H1 (cell line): ENCODE data around the gene C6orf136. TPM values are rescaled to one million over a fixed set of nuclear protein-coding genes. Genes with fewer than 3 reads are reported as not detected.

Experiments
- CHD7 ChIP-seq: fragments of 300-600 bp; sonication (generic); IDR thresholded peaks from 2 replicates; pipeline ENCODE4 v1.7.1; 2012; ENCODE audit warnings: low read length, moderate library complexity, mild to moderate bottlenecking, inconsistent platforms; ENCODE audit not compliant: insufficient replicate concordance
- polyA plus RNA-seq, 7 experiments: library from polyadenylated mRNA; depleted of rRNA in 3 of 7; stranded (reverse) in 5 of 7; unstranded in 2 of 7; fragments of >200 nt in 5 of 7; fragments of 200-250 nt in 2 of 7; gene quantifications; 1 replicate in 5 of 7; 2 replicates in 1 of 7; 4 replicates in 1 of 7; pipeline versions ENCODE4 v1.2.1 to v1.2.3, GENCODE V29; 2011 to 2013; ENCODE audit warnings: missing spikeins in 2 of 7, mixed read lengths in 2 of 7
- total RNA-seq: library from RNA; stranded (reverse); fragmentation: NEBNext Ultra II Directional; extraction: Animal tissue kit (Norgen Biotek cat#: 25700); gene quantifications from 2 replicates; pipeline ENCODE4 v1.2.1, GENCODE V29; 2021

Gene C6orf136
- total and polyA plus RNA-seq, 2 of the 8 experiments (the other 6 are each of a cell fraction or from before 2014, with no cell fraction given): 20.8 to 23.1 TPM

GRCh38 chr6:30601436-30601814 lies 45.5 kb upstream of the C6orf136 start (continued):
- no peak for TF ChIP-seq CHD7
